Measurements from ENCODE around the gene APCDD1L.

GRCh38 chr20:58557733-58558342, 42.6 kb upstream of the APCDD1L start:
- no peak for TF ChIP-seq POLR2AphosphoS5 (IDR thresholded peaks at IDR 0.05; ENCODE audit: borderline replicate concordance, low read depth, low read length)
- TF ChIP-seq EZH2 (IDR thresholded peaks at IDR 0.05), result no peak
